HEK293 (cell line): ENCODE data around the gene MEOX1.

Source experiments
- GLI4 ChIP-seq: fragments of 450-650 bp; formaldehyde crosslinking; IDR thresholded peaks from 2 replicates; pipeline ENCODE4 v1.5.1; 2016; ENCODE audit warnings: missing biosample characterization, missing genetic modification characterization
- HOXA7 ChIP-seq: sonication (generic); formaldehyde crosslinking; IDR thresholded peaks from 2 replicates; pipeline ENCODE4 v1.8.1; 2022; ENCODE audit warnings: missing genetic modification reagents, borderline replicate concordance
- ZNF121 ChIP-seq: fragments of 450-650 bp; formaldehyde crosslinking; IDR thresholded peaks from 2 replicates; pipeline ENCODE4 v1.5.1; 2016; ENCODE audit warnings: missing biosample characterization, missing genetic modification characterization
- ZNF561 ChIP-seq: fragments of 450-650 bp; IDR thresholded peaks from 2 replicates; pipeline ENCODE4 v1.5.1; 2018; ENCODE audit warnings: missing biosample characterization, missing genetic modification characterization, borderline replicate concordance
- ZNF830 ChIP-seq: fragments of 450-650 bp; IDR thresholded peaks from 2 replicates; pipeline ENCODE4 v1.5.0; 2018; ENCODE audit warnings: missing biosample characterization, missing genetic modification characterization, low read depth, mild to moderate bottlenecking, moderate library complexity
- TF ChIP-seq, protein P1 (sequence below): fragments of 450-650 bp; formaldehyde crosslinking; IDR thresholded peaks from 2 replicates; pipeline ENCODE4 v1.5.1; 2016; ENCODE audit warnings: missing biosample characterization, missing genetic modification characterization
- TF ChIP-seq, protein P2 (sequence below): fragments of 450-650 bp; formaldehyde crosslinking; IDR thresholded peaks from 2 replicates; pipeline ENCODE4 v1.5.1; 2017; ENCODE audit warnings: missing biosample characterization, missing genetic modification characterization

DNA sequence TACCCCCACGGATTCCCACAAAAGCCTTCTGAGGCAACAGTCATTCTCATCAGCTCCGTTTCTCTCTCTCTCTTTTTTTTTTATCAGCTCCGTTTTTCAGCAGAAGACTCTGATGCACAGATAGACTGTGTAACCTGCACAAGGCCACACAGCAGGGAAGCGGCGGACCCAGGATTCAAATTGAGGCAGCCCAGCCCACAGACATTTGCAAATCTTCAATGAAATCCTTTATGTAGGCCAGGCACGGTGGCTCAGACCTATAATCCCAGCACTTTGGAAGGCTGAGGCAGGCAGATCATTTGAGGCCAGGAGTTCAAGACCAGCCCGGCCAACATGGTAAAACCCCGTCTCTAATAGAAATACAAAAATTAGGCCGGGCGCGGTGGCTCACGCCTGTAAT is 2.4 kb upstream of the MEOX1 start:
- TF ChIP-seq ZNF561 (tag by site-specific recombination) (no peak), HOXA7 (CRISPR knock-in tag) (no peak), ZNF830 (tag by site-specific recombination) (no peak), GLI4 (tag by site-specific recombination) (no peak), ZNF121 (tag by site-specific recombination) (no peak)
- TF ChIP-seq, protein P1, sequence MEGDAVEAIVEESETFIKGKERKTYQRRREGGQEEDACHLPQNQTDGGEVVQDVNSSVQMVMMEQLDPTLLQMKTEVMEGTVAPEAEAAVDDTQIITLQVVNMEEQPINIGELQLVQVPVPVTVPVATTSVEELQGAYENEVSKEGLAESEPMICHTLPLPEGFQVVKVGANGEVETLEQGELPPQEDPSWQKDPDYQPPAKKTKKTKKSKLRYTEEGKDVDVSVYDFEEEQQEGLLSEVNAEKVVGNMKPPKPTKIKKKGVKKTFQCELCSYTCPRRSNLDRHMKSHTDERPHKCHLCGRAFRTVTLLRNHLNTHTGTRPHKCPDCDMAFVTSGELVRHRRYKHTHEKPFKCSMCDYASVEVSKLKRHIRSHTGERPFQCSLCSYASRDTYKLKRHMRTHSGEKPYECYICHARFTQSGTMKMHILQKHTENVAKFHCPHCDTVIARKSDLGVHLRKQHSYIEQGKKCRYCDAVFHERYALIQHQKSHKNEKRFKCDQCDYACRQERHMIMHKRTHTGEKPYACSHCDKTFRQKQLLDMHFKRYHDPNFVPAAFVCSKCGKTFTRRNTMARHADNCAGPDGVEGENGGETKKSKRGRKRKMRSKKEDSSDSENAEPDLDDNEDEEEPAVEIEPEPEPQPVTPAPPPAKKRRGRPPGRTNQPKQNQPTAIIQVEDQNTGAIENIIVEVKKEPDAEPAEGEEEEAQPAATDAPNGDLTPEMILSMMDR (tag by site-specific recombination) = no peak
- TF ChIP-seq, protein P2, sequence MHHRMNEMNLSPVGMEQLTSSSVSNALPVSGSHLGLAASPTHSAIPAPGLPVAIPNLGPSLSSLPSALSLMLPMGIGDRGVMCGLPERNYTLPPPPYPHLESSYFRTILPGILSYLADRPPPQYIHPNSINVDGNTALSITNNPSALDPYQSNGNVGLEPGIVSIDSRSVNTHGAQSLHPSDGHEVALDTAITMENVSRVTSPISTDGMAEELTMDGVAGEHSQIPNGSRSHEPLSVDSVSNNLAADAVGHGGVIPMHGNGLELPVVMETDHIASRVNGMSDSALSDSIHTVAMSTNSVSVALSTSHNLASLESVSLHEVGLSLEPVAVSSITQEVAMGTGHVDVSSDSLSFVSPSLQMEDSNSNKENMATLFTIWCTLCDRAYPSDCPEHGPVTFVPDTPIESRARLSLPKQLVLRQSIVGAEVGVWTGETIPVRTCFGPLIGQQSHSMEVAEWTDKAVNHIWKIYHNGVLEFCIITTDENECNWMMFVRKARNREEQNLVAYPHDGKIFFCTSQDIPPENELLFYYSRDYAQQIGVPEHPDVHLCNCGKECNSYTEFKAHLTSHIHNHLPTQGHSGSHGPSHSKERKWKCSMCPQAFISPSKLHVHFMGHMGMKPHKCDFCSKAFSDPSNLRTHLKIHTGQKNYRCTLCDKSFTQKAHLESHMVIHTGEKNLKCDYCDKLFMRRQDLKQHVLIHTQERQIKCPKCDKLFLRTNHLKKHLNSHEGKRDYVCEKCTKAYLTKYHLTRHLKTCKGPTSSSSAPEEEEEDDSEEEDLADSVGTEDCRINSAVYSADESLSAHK (tag by site-specific recombination) = no peak
